ENCODE measurements around the gene COL7A1.

- TF ChIP-seq, protein P1, sequence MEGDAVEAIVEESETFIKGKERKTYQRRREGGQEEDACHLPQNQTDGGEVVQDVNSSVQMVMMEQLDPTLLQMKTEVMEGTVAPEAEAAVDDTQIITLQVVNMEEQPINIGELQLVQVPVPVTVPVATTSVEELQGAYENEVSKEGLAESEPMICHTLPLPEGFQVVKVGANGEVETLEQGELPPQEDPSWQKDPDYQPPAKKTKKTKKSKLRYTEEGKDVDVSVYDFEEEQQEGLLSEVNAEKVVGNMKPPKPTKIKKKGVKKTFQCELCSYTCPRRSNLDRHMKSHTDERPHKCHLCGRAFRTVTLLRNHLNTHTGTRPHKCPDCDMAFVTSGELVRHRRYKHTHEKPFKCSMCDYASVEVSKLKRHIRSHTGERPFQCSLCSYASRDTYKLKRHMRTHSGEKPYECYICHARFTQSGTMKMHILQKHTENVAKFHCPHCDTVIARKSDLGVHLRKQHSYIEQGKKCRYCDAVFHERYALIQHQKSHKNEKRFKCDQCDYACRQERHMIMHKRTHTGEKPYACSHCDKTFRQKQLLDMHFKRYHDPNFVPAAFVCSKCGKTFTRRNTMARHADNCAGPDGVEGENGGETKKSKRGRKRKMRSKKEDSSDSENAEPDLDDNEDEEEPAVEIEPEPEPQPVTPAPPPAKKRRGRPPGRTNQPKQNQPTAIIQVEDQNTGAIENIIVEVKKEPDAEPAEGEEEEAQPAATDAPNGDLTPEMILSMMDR (IDR thresholded peaks at IDR 0.05) = no peak
- TF ChIP-seq EP300 (IDR thresholded peaks at IDR 0.05; ENCODE audit: low read depth) (no peak), POLR2A (IDR thresholded peaks at IDR 0.05) (no peak)
These were observed 29.6 kb upstream of the COL7A1 start for GRCh38 chr3:48624767-48625166.
